Measurements from ENCODE around the gene IL22.

DNA sequence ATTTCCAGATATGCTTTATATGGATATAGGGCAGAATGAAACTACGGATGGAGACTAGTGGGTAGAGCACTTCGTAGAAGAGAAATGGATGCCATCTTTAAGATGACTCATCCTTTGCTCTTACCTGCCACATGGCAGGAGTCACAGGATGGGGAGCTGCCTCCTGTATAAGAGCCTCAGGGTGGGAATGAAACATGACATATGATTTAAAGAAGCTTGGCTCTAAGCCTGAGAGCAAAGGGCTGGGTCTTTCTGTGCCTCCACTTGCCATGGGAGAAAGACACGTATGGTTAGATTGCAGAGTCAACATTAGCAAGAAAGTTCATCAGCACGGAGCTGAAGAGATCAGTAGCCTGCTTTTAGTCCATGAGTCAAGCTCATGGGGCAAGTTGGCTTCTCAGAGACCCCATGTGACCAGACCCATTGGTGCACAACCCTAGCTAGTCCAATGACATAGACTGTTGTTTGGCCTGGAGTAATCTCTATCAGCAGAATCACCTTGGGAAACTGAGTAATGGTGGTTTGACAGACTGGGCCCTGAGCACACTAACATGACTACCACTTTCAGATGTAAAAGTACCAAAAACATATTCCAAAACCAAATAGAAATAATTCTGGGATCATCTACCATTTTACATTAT lies 38.1 kb upstream of the IL22 start:
- TF ChIP-seq GATA2 (IDR thresholded peaks at IDR 0.05; ENCODE audit: low read depth, low read length) (no peak), GATA3 (IDR thresholded peaks at IDR 0.05; ENCODE audit: low read depth, low read length) (no peak)

Data from SH-SY5Y (cell line).